Activated CD4-positive, CD25-positive, alpha-beta regulatory T cell treated with anti-CD3 and anti-CD28 coated beads, Interleukin-2, amount 50 U/mL, for 16 hours (primary cell): ENCODE data around the gene CEP112.
"Not testable (repeated sequence)": the region's sequence is repeated elsewhere in the genome, so short reads cannot be mapped to it uniquely, and the experiment has no call there.

Experiments
- DNase-seq: peaks from one replicate; pipeline ENCODE4 v3.0.0-alpha.2; 2020; ENCODE audit warnings: low read depth, low spot score

CEP112 gene

DNA sequence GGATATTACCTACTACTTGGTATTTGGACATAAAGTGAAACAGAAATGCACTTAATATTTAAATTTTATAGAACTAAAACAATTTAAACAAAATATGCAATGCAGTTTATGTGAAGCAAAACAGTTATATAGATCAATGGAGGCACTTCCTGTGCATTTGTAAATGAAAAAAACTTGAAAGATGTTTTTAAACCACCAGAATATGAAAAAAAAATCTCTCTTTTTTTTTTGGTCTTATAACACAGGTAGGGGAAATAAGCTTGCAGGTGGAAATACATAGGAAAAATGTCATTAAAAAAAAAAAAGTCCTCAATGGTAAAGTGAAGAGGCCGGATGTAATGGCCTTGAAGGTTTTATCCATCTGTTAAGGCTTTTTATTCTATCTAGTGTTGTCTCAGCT lies 450.2 kb downstream of the CEP112 start:
- DNase-seq: no peak

GRCh38 chr17:65739034-65739433 lies 452.9 kb downstream of the CEP112 start:
- DNase-seq: no peak

GRCh38 chr17:65737451-65737850 lies 454.5 kb downstream of the CEP112 start:
- no peak for DNase-seq

- no peak for DNase-seq
Measured at GRCh38 chr17:65733314-65733713, 458.6 kb downstream of the CEP112 start.

GRCh38 chr17:65732667-65733066 lies 459.3 kb downstream of the CEP112 start:
- not testable (repeated sequence) for DNase-seq

DNA sequence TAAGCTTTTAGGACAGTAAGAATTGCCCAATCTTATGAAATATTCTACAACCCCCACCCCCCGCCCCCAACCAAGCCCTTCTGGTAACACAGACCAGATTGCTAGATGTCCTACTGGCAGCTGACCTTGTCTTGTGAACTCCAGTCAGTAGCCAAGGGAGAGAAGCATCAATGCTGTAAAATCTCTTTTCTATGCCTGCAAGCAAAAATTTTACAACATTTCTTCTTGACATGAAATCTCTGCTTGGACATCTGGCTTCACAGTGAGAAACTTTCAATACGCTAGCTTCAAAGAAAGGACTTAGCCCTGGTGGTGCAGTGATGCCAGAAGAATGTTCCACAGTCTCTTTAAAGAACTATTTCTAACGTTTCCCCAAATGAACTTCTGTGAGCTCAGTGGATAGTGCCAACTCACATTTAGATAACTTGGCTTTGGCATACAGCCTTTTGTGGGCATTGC lies 461.2 kb downstream of the CEP112 start:
- DNase-seq: no peak

GRCh38 chr17:65729207-65729606 lies 462.7 kb downstream of the CEP112 start:
- DNase-seq: no peak

DNA sequence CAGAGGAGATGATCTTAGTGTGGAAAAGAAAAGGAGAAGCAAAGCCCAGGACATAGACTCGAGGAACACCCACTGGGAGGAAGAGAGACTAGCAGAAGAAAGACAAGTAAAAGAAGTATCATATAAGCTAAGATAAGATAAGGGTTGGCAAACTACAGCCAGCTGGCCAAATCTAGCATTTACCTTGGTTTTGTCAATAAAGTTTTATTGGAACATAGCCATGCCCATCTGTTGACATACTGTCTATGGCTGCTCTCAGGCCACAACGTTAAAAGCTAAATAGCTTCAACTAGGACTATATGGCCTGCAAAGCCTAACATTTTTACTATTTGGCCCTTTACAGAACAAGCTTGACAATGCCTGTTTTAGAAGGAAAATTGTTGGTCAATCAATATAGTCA lies 464.1 kb downstream of the CEP112 start:
- DNase-seq: no peak

DNA sequence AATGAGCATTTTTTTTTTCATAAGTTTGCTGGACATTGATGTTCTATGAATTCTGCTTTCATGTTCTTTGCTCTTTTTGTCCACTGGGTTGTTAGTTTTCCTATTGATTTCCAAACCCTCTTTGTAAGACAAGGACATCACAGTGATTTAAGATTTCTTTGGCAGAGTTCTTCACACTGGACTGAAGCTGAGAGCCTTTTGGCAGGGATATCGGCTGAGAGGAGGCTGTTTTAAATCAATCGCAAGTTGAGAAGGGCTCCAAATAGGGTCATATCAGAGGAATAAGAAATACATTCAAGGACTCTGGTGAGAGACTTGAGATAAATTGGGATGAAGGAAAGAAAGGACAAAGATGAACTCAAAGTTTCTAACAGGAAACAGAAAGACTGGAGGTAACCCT lies 464.7 kb downstream of the CEP112 start:
- no peak for DNase-seq

- no peak for DNase-seq
Measured at GRCh38 chr17:65723431-65724151, 468.3 kb downstream of the CEP112 start.

DNA sequence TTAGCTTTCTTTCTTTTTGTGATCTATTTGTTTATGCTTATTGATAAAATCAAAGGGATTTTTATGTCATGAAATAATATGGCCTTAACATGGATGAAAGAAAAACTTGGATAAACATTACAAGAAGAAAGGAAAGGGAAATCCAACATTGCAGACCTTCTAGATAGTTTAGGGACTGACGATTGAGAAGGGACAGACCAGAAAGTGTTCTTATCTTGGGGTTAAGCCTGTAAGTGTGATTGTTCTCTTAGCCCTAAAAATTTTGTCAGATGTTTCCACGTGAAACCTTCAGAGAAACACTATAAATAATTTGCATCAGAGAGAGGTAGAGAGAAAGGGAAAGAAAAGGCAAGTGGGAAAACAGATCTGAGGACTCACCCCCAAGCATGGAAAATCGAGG lies 473.3 kb downstream of the CEP112 start:
- DNase-seq: no peak

- DNase-seq: no peak
Measured at GRCh38 chr17:65712383-65713267, 479.3 kb downstream of the CEP112 start.

DNA sequence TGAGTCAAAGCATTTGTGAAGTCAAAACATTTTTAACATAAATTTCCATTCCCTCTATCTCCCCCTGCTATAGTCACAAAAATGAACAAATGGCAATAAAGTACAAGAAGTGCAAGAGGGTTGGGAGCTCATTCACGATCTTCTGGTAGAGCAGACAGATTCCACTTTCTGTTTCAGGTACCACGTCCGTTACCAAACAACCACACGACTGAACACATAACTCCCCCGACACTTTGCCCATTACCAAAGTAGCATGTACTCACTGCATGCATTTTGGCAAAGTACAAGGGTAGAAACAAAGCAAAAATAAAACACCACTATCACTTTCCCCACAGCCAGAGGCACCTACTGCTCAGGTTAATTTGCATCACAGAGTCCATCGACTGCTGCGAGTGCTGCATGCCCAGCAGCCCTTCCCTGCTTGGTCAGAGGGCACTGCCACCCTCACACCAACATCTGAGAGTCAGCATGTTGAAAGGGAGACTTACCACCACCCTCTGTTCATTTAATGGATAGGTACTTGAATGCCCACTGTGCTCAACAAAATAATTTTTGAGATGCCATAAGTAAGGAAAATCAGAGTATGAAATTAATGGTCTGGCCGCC lies 480.2 kb downstream of the CEP112 start:
- DNase-seq: no peak

- DNase-seq: no peak
Measured at GRCh38 chr17:65707780-65708179, 484.2 kb downstream of the CEP112 start.

DNA sequence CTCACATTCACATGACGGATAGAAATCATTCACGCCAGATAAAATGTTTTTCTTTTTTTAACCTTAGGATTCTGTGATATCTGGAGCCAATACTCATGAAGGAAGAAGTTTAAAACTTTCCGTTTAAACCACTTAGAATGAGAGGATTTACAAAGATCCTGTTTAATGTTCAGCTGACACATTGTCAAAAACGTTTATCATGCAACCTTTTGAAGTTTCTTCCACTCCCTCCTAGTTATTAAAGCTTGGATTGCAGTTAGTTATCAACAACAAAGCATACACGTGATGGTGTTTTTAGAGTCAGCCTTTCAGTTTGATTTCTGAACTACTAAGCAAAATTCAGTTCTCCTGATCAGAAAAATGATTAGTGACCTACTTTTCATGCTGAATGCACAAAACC lies 487.2 kb downstream of the CEP112 start:
- no peak for DNase-seq

- DNase-seq: no peak
Measured at GRCh38 chr17:65703891-65704290, 488.0 kb downstream of the CEP112 start.

DNA sequence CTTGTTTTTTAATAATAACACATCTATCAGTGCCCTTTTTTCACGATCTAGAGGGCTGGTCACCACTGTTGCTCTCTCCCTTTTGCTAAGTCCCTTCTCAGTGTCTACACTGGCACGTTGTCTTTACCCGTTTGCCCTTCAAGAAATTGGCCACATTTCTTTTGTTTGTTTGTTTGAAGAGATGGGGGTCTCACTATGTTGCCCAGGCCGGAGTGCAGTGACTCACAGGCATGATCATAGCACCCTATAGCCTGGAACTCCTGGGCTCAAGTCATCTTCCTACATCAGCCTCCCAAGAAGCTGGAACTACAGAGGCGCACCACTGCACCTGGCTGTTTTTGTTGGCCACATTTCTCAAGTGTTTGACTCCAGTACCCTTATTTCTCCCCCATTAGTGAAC lies 492.5 kb downstream of the CEP112 start:
- no peak for DNase-seq

GRCh38 chr17:65698381-65699061 lies 493.4 kb downstream of the CEP112 start:
- DNase-seq: no peak

GRCh38 chr17:65697661-65698060 lies 494.3 kb downstream of the CEP112 start:
- DNase-seq: no peak

- no peak for DNase-seq
Measured at GRCh38 chr17:65696739-65697394, 495.1 kb downstream of the CEP112 start.

GRCh38 chr17:65694601-65695000 lies 497.3 kb downstream of the CEP112 start:
- no peak for DNase-seq
